Kidney tubule cell (primary cell): ENCODE results near the gene CENPP.

ENCODE experiments used
- DNase-seq: peaks from one replicate; pipeline ENCODE4 v3.0.0-alpha.2; 2018; ENCODE audit warnings: low spot score

Gene CENPP

GRCh38 chr9:92325269-92325990 lies at the start of gene CENPP, which contains the start of gene NOL8:
Gene CENPP, plus strand, starts transcription at chr9:92325953.
Gene NOL8, minus strand, starts transcription at chr9:92325350. Its CDS starts 1,189 bp downstream, at chr9:92324161.
- peak; percentile 91 for DNase-seq

GRCh38 chr9:92276331-92277032 lies 49.3 kb upstream of the CENPP start:
- DNase-seq = peak; percentile 16

GRCh38 chr9:92278110-92278509 lies 47.6 kb upstream of the CENPP start:
- DNase-seq = no peak

DNA sequence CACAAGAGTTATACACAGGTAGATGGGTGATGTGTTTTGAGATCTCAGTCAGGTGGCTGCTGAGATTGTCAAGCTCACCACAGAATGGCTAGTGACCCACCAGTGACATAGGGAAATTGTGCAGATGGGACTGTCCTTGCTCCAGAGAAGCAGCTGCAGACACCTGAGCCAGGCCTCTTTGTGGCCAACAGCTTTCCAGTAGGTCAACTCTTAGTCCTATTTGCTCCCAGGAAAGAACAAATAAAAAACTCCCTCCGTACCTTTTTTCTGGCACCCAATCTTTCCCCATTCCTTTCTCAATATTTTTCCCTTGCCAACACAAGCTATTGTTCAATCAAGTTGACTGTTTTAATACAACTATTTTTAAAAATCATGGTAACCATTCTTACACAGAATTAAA lies 46.5 kb upstream of the CENPP start:
- DNase-seq = no peak

- no peak for DNase-seq
Observed at GRCh38 chr9:92289708-92290390, 35.9 kb upstream of the CENPP start.

DNA sequence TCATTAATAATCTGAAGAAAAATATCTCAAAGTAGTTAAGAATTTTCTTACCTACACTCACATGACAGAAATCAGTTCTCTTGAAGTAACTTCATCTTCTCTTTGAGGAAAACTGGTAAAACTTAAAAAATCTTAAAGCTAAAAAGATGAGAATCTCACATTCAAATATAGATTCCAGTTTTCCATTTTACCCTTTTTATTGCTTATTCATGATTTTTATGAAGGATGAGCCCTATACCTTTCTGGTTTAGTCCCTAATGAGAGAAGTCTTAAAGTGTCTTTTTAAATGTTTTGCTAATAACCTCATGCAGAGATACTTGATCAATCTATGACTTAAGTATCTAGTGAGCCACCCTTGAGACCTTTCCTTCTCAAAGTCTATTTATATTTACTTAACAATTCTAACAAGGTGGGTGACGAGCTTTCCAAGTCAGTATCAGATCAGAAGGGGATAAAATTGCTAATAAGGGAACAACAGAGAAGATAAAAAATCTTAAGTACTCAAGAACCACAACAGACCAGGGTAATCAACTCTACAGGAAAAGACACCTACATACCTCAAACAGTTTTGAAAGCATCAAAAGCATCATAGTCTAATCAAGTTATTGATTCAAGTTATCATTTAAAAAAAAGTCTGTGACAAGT lies 34.8 kb upstream of the CENPP start:
- DNase-seq = no peak

DNA sequence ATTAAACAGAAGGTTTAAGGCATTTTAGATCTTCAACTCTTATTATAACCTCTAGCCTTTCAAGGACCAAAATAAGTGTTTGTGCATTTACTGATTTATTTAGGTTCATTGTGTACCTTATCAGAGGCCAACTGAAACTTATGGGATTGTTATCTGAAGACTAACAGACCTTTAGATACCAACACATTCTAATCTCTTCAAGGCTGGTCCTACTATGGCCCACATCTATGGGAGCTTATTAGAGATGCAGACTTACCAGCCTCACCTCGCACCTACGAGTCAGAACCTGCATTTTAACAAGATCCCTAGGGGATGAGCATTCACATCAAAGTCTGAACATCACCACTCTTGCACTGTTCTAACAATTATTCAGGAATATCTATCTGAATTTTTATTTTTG lies 34.2 kb upstream of the CENPP start:
- DNase-seq = no peak

DNA sequence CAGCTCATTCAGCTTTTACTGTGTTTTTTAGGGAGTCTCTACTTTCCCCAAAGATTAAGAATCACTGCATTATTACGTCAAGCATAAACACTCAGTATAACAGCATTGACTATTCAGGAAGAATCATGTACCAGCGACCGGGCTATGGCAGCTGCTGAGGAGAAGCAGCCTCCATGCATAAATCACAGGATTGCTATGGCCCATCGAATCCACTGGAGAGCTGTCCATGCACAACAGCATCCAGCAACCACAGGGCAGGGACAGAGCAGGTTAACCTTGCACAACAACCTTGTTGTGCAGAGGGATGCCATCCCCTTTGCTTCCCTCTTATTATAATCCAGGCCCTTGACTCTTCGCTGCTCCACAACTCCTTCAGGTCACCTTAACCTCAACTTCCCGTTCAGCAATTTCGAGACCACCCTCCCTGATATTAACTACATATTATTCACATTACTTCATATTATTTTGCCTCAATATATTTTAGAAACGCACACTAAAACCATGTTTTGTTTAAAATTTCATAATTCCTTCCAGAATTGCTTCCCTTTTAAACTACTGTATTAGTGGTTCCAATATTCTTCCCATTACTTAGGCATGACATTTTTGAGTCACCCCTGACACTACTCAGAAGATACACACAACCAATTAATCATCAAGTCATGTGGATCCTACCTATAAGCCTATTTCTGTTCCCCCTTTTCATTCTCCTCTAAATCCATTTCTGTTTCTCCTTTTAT lies 33.2 kb upstream of the CENPP start:
- peak; percentile 48 for DNase-seq

GRCh38 chr9:92293075-92293354 lies 32.7 kb upstream of the CENPP start:
- DNase-seq = no peak

- peak; percentile 98 for DNase-seq
Observed at GRCh38 chr9:92293452-92294296, 32.1 kb upstream of the CENPP start, which contains the start of gene IARS1. Gene IARS1, minus strand, starts transcription at chr9:92293697. Its CDS starts 4,278 bp downstream, at chr9:92289419.

GRCh38 chr9:92294297-92294676 lies 31.5 kb upstream of the CENPP start:
- peak; percentile 36 for DNase-seq

GRCh38 chr9:92295240-92295790 lies 30.4 kb upstream of the CENPP start:
- no peak for DNase-seq

DNA sequence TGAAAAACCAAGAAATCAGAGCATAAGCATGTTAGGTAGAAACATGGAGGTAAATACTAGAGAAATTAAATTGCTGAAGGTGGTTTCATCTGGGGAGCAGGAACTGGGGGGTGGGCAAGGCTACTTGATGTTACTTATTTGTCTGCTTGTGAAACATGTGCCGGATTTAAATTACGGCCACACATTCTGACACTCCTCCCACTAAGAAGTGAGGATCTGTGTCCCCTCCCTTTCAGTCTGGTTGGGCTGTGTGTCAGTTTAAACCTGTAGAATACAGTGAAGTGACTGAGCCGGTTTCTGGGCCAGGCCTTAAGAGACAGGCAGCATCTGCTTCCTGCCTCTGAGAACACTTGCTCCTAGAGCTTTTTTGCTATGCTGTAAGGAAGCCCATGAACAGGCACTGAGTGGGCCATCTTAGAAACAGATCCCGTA lies 29.9 kb upstream of the CENPP start:
- DNase-seq = no peak

DNA sequence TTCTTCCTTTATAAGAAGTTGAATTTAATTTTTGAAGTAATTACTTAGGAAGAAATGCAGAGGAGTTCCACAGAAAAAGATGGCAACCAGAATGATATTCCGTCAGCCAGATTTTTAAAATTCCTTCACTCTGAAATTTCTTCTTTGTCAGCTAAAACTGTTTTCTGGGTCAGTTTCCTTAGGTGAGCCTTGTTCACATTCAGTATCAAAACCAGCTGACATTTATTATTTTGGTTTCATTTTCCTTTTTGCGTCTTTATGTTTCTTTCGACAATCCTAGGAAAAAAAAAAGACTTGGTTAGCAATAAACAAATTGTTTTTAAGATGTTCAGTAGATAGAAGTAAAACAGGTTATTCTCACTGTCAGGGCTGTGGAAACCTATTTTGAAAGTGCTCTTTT lies 28.1 kb upstream of the CENPP start:
- no peak for DNase-seq

DNA sequence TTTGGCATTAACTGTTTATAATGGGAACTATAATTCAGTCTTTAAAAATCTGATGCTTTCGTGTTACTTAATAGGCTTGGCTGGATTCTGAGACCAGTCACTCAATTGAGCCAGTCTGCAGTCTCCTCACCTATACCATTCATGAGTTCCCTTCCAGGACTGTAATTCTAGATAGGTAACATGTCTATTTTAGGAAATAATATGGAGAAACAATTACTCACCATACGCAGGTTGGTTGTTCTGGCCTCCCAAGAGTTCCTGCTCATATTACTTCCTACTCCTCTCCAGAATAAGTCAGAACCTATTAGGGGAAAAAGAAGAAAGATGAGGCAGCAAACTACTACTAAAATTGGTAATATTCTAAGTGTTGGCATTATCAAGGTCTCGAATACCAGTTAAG lies 27.7 kb upstream of the CENPP start:
- no peak for DNase-seq

DNA sequence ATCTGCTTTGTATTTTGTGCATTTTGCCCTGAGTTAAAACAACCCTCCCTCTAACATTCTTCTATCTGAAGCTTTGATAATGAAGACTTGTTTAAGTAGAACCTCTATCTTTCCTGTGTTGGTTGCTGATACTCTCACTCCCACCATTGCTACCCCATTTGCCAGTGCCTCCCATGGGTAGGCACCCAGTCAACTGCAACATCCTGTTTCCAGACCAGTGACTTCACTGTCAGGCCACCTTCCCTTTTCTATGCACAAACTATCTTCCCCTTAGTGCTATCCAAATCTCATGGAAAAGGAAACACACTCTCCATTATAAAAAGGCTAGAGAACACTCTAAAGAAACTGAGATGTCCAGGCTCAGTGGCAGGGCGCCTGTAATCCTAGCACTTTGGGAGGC lies 26.6 kb upstream of the CENPP start:
- peak; percentile 39 for DNase-seq

GRCh38 chr9:92300936-92301335 lies 24.8 kb upstream of the CENPP start:
- no peak for DNase-seq

- DNase-seq = no peak
Observed at GRCh38 chr9:92308893-92309292, 16.9 kb upstream of the CENPP start.

- DNase-seq = peak; percentile 32
Observed at GRCh38 chr9:92310562-92310961, 15.2 kb upstream of the CENPP start.

GRCh38 chr9:92312887-92313623 lies 12.7 kb upstream of the CENPP start:
- no peak for DNase-seq
